Mammary epithelial cell (primary cell): ENCODE measurements around the gene PYURF.
"Not testable (repeated sequence)": the region's sequence is repeated elsewhere in the genome, so short reads cannot be mapped to it uniquely, and the experiment has no call there.

Experiments
- CTCF ChIP-seq, 2 donors: IDR thresholded peaks in 1 of 2; conservative IDR thresholded peaks in 1 of 2; 2 replicates each; pipeline ENCODE4 v1.5.1; 2011 to 2012; ENCODE audit warnings: inconsistent platforms in 2 of 2, low read length in 2 of 2, mild to moderate bottlenecking in 2 of 2, control low read depth in 1 of 2, low read depth in 1 of 2; ENCODE audit not compliant: insufficient read depth in 1 of 2; ENCODE audit errors: extremely low read depth in 1 of 2
- EZH2 ChIP-seq: IDR thresholded peaks from 2 replicates; pipeline ENCODE4 v1.6.1; 2012; ENCODE audit warnings: low read length, inconsistent platforms, borderline replicate concordance

- peak; percentile 25 to 73 for TF ChIP-seq CTCF (conservative IDR thresholded peaks at IDR 0.05 in 1 of 2, IDR thresholded peaks at IDR 0.05 in 1 of 2; ENCODE audit: extremely low read depth in 1 of 2, insufficient read depth in 1 of 2, low read depth in 1 of 2, low read length in 2 of 2)
- not testable (repeated sequence) for TF ChIP-seq EZH2
These were observed 15.9 kb upstream of the PYURF start for GRCh38 chr4:88539322-88540068.
